A549 (cell line): ENCODE measurements around the gene ACVR1. TPM values are rescaled to one million over a fixed set of nuclear protein-coding genes. Genes with fewer than 3 reads are reported as not detected.
A peak's percentile ranks its signal among the peaks of the same experiment; 100 is the strongest.

Experiments
- ATAC-seq, 2 experiments: fragments of 200-7000 bp in 1 of 2; fragments of >200 bp in 1 of 2; cut with Nextera tagmentation in 1 of 2; cut with Tn5 transposase in 1 of 2; 3 replicates each; pipeline versions ENCODE4 v1.8.0 to v1.9.1; 2018 to 2020; ENCODE audit warnings: mild to moderate bottlenecking in 1 of 2, moderate library complexity in 1 of 2
- CTCF ChIA-PET: fragments of 300-600 bp; sonication (Branson Sonifier 250); formaldehyde crosslinking; extraction: SDS; loops from one replicate; lab custom pipeline; 2021; ENCODE audit warnings: antibody characterized with exemption, inconsistent platforms; lab: Yijun Ruan, JAX
- POLR2A ChIA-PET: fragments of 350-600 bp; formaldehyde crosslinking; extraction: SDS; loops from one replicate; lab custom pipeline; 2021; ENCODE audit warnings: antibody characterized with exemption, inconsistent platforms; lab: Yijun Ruan, JAX
- DNase-seq, 2 experiments: peaks; one replicate each; pipeline versions ENCODE4 v3.0.0 to v3.0.0-alpha.2; 2011 to 2016; ENCODE audit warnings: low read depth in 1 of 2, low spot score in 1 of 2
- FAIRE-seq: peaks from 2 replicates; lab custom pipeline; 2011; peaks lifted over from hg19 to GRCh38; lab: Jason Lieb, UNC
- H3K27ac ChIP-seq, 2 experiments: fragments of >200 bp; sonication (Bioruptor Twin); formaldehyde crosslinking; 3 replicates each; pipeline ENCODE4 v1.5.1; 2016 to 2017
- H3K4me1 ChIP-seq: fragments of >200 bp; sonication (Bioruptor Twin); formaldehyde crosslinking; 3 replicates; pipeline ENCODE4 v1.6.1; 2016
- H3K4me2 ChIP-seq: fragments of >200 bp; sonication (Bioruptor Twin); formaldehyde crosslinking; 3 replicates; pipeline ENCODE4 v1.6.1; 2016
- H3K4me3 ChIP-seq: fragments of >200 bp; sonication (Bioruptor Twin); formaldehyde crosslinking; 3 replicates; pipeline ENCODE4 v1.5.1; 2016
- H3K9me3 ChIP-seq: fragments of >200 bp; sonication (Bioruptor Twin); formaldehyde crosslinking; 3 replicates; pipeline ENCODE4 v1.6.1; 2016
- CEBPB ChIP-seq, 2 experiments: fragments of >200 bp in 1 of 2; sonication (Bioruptor Twin) in 1 of 2; formaldehyde crosslinking in 1 of 2; IDR thresholded peaks; 2 replicates each; pipeline ENCODE4 v1.6.1; 2012 to 2016
- FOSB ChIP-seq: fragments of 250-450 bp; sonication (Bioruptor Pico); IDR thresholded peaks from 2 replicates; pipeline ENCODE4 v1.5.0; 2020; ENCODE audit warnings: mild to moderate bottlenecking, moderate library complexity
- FOSL2 ChIP-seq, 2 experiments: fragments of 450-650 bp in 1 of 2; fragments of >200 bp in 1 of 2; sonication (Bioruptor Twin) in 1 of 2; formaldehyde crosslinking; IDR thresholded peaks; 2 replicates each; pipeline versions ENCODE4 v1.5.0 to v1.6.1; 2016 to 2020; ENCODE audit warnings: mild to moderate bottlenecking in 1 of 2, moderate library complexity in 1 of 2
- JUN ChIP-seq, 2 experiments: fragments of >200 bp; sonication (Bioruptor Twin); formaldehyde crosslinking; IDR thresholded peaks; 2 replicates in 1 of 2; 3 replicates in 1 of 2; pipeline ENCODE4 v1.6.1; 2016 to 2017
- KDM5A ChIP-seq: fragments of 200-600 bp; sonication (generic); IDR thresholded peaks from 2 replicates; pipeline ENCODE4 v1.6.1; 2016; ENCODE audit warnings: antibody characterized with exemption, mild to moderate bottlenecking
- MAFK ChIP-seq: fragments of 450-650 bp; IDR thresholded peaks from 2 replicates; pipeline ENCODE4 v1.6.1; 2014; ENCODE audit not compliant: partially characterized antibody
- MYC ChIP-seq: IDR thresholded peaks from 2 replicates; pipeline ENCODE4 v1.6.1; 2012; ENCODE audit warnings: mild to moderate bottlenecking, inconsistent platforms, low read length, improper control_type of control experiment, borderline replicate concordance
- NFE2L2 ChIP-seq: fragments of 150-350 bp; conservative IDR thresholded peaks from 2 replicates; pipeline ENCODE4 v1.6.1; 2014; ENCODE audit warnings: low read length
- NR3C1 ChIP-seq: fragments of >200 bp; sonication (Bioruptor Twin); formaldehyde crosslinking; IDR thresholded peaks from 3 replicates; pipeline ENCODE4 v1.6.1; 2017
- POLR2A ChIP-seq: IDR thresholded peaks from 2 replicates; pipeline ENCODE4 v1.6.1; 2012; ENCODE audit warnings: mild to moderate bottlenecking, low read length
- POLR2AphosphoS2 ChIP-seq: conservative IDR thresholded peaks from 2 replicates; pipeline ENCODE4 v1.6.1; 2012; ENCODE audit warnings: low read length, improper control_type of control experiment, inconsistent platforms
- RCOR1 ChIP-seq: fragments of 150-350 bp; IDR thresholded peaks from 2 replicates; pipeline ENCODE4 v1.6.1; 2014; ENCODE audit warnings: antibody characterized with exemption, low read length, low read depth
- TFCP2L1 ChIP-seq: fragments of 250-450 bp; sonication (Bioruptor Pico); IDR thresholded peaks from 2 replicates; pipeline ENCODE4 v1.5.0; 2021; ENCODE audit warnings: mild to moderate bottlenecking
- TP53 ChIP-seq: fragments of 250-450 bp; sonication (Bioruptor Pico); IDR thresholded peaks from 2 replicates; pipeline ENCODE4 v1.5.0; 2021; ENCODE audit warnings: mild to moderate bottlenecking, moderate library complexity
- ZNF302 ChIP-seq: fragments of 250-450 bp; sonication (Bioruptor Pico); IDR thresholded peaks from 2 replicates; pipeline ENCODE4 v1.9.0; 2021; ENCODE audit warnings: inconsistent platforms, mild to moderate bottlenecking, moderate library complexity
- WGBS: methylation state at CpG from one replicate; pipeline ENCODE4 v1.1.6; 2017; ENCODE audit errors: missing lambda C conversion rate; 5-methylcytosine and 5-hydroxymethylcytosine counted together
- polyA plus RNA-seq, 4 experiments: library from polyadenylated mRNA; depleted of rRNA in 3 of 4; stranded (reverse); fragments of >200 nt; fragmentation: RNase III in 1 of 4; extraction: RNeasy Plus Mini Kit Qiagen cat#74134 plus additional on column Dnase treatment in 1 of 4; gene quantifications; 2 replicates in 3 of 4; 3 replicates in 1 of 4; pipeline ENCODE4 v1.2.3, GENCODE V29; 2011 to 2017
- TF ChIP-seq, protein P1 (sequence below): fragments of 150-350 bp; IDR thresholded peaks from 2 replicates; pipeline ENCODE4 v1.6.1; 2014; ENCODE audit warnings: low read depth, mild to moderate bottlenecking, low read length
- TF ChIP-seq, protein P2 (sequence below): fragments of >200 bp; sonication (Bioruptor Twin); formaldehyde crosslinking; IDR thresholded peaks from 3 replicates; pipeline ENCODE4 v1.5.1; 2016
- TF ChIP-seq, protein P3 (sequence below): IDR thresholded peaks from 2 replicates; pipeline ENCODE4 v1.6.1; 2012; ENCODE audit warnings: low read depth, borderline replicate concordance

The ACVR1 gene
- polyA plus RNA-seq, 2 of the 4 experiments (the other 2 are of a cell fraction), result 14.6 to 21.6 TPM

DNA sequence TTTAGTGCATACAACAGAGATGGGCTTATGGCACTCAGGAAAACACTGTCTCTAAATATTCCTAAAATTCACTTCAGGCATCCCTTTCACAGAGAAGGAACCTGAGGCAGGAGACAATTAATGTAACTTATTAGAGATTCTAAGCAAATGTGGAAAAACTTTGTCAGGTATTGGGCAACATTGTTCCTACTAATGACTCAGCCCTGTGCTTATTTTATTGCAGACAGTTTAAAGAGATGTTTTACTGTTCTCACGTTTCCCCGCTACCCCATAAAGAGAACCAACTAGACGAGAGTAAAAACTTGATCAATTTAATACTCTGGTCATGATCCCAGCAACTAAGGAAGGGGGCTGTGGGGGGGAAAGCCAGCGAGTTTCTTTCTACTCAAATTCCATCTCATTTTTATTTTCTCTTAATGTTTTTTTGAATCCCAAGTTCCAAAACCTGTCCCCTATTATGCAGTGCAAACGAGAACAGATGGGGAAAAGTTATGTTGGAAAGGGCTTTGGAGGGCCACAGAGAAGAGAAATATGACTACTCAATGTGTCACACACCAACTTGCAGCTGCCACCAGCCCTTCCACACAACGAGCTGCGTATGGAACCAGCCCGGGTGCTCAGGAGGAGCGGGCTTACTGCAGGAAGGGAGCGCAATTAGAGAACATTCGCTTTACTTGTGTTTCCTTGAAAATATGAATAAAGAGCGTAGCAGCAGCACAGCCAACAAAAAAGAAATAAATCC is 18.7 kb upstream of the ACVR1 start:
- H3K27ac ChIP-seq, result peak overlapping the region in 1 of 2 experiments; percentile 31; a peak in 1 of 6 replicates

DNA sequence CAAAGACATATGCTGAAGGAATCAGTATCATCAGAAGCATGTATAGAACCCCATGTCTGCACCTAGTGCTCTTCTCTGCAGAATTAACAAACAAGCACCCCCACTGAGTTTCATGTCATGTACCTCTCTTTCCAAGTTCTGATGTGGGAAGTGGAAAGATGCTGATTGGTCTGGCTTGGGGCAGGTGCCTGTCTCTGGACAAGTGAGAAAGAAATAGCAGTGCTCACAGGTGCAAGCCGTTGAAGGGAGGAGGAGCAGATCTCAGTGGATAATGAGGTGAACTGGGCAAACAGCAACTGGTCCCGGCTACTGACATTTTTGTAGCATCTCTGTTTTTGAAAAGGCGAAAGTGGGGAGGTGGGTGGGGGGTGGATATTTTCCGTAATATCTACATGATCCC is 17.5 kb upstream of the ACVR1 start:
- Histone ChIP-seq H3K4me1 (peaks cover 12% of the 10 kb centered on the region), H3K4me2 (no peak overlapping the region), H3K27ac (no peak overlapping the region), H3K9me3 (no peaks in the 10 kb centered on the region; the same call in 2 of the 3 replicates), H3K4me3 (no peak overlapping the region)
- TF ChIP-seq ZNF302 (CRISPR knock-in tag), result no peak
- TF ChIP-seq JUN (IDR thresholded peaks at IDR 0.05), result no peak
- TF ChIP-seq, protein P1, sequence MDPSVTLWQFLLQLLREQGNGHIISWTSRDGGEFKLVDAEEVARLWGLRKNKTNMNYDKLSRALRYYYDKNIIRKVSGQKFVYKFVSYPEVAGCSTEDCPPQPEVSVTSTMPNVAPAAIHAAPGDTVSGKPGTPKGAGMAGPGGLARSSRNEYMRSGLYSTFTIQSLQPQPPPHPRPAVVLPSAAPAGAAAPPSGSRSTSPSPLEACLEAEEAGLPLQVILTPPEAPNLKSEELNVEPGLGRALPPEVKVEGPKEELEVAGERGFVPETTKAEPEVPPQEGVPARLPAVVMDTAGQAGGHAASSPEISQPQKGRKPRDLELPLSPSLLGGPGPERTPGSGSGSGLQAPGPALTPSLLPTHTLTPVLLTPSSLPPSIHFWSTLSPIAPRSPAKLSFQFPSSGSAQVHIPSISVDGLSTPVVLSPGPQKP, result no peak
- TF ChIP-seq POLR2AphosphoS2, result no peak
- TF ChIP-seq TP53 (CRISPR knock-in tag), result no peak
- TF ChIP-seq NFE2L2, result no peak
- TF ChIP-seq NR3C1, result no peak
- TF ChIP-seq, protein P2, sequence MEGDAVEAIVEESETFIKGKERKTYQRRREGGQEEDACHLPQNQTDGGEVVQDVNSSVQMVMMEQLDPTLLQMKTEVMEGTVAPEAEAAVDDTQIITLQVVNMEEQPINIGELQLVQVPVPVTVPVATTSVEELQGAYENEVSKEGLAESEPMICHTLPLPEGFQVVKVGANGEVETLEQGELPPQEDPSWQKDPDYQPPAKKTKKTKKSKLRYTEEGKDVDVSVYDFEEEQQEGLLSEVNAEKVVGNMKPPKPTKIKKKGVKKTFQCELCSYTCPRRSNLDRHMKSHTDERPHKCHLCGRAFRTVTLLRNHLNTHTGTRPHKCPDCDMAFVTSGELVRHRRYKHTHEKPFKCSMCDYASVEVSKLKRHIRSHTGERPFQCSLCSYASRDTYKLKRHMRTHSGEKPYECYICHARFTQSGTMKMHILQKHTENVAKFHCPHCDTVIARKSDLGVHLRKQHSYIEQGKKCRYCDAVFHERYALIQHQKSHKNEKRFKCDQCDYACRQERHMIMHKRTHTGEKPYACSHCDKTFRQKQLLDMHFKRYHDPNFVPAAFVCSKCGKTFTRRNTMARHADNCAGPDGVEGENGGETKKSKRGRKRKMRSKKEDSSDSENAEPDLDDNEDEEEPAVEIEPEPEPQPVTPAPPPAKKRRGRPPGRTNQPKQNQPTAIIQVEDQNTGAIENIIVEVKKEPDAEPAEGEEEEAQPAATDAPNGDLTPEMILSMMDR, result no peak
- no peak for TF ChIP-seq RCOR1
- TF ChIP-seq POLR2A, result no peak
- TF ChIP-seq KDM5A, result no peak
- no peak for TF ChIP-seq CEBPB (IDR thresholded peaks at IDR 0.05)
- ATAC-seq (no peak), FAIRE-seq (no peak), DNase-seq (no peak)
- ChIA-PET POLR2A (no interaction called here), CTCF (no interaction called here)
- WGBS, result 89% methylated on average over 4 of the region's 4 CpGs

More for the DNA sequence above, 18.7 kb upstream of the ACVR1 start:
- TF ChIP-seq TFCP2L1 (CRISPR knock-in tag) (no peak), ZNF302 (CRISPR knock-in tag) (no peak), FOSL2 (IDR thresholded peaks at IDR 0.05) (0 out of 2 replicates have a peak, but pooled peaks have one; percentile 20), FOSL2 (CRISPR knock-in tag; IDR thresholded peaks at IDR 0.05) (no peak), MYC (no peak), MAFK (no peak), CEBPB (IDR thresholded peaks at IDR 0.05) (0 out of 4 replicates have a peak, but pooled peaks of 1 of the 2 experiments have one; percentile 27)
- TF ChIP-seq, protein P3, sequence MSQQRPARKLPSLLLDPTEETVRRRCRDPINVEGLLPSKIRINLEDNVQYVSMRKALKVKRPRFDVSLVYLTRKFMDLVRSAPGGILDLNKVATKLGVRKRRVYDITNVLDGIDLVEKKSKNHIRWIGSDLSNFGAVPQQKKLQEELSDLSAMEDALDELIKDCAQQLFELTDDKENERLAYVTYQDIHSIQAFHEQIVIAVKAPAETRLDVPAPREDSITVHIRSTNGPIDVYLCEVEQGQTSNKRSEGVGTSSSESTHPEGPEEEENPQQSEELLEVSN, result no peak
- H3K4me2 ChIP-seq, result 0 out of 3 replicates have a peak overlapping the region, but pooled peaks have one; percentile 11
- ChIA-PET POLR2A (no interaction called here), CTCF (interaction anchor here (0.8 to 1.8 kb wide), 2 partner anchors 18 to 21 kb away, joined by 3 to 4 read pairs; partner anchors contain the start of gene ACVR1)
- peaks cover 16% of the 10 kb centered on the region for H3K4me1 ChIP-seq
- no peak for DNase-seq
- H3K4me3 ChIP-seq, result no peak overlapping the region
- WGBS, result 69% methylated on average over 12 of the region's 12 CpGs
- H3K9me3 ChIP-seq, result no peaks in the 10 kb centered on the region
- ATAC-seq, result no peak
- FAIRE-seq, result no peak

DNA sequence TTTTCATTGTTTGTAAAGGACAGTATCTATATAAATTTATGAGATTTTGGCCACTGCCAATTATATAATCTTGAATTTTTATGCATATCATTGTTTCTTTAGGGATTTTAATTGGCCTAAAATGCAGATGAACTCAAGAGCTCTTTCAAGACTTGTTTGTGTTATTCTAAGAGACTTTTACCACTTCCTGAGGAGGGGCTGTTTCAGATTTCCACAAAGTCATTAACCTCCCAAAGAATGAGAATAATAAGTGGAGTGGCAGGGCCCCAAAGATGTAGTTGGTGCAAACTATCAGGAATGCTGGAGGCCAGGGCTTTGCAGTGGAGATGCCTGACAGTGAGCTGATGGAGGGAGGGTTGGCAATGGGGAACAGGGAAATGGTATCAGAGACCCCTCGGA is 15.5 kb upstream of the ACVR1 start:
- Histone ChIP-seq H3K4me3 (no peak overlapping the region), H3K4me1 (peaks cover 5% of the 10 kb centered on the region), H3K9me3 (no peaks in the 10 kb centered on the region; the same call in 2 of the 3 replicates), H3K27ac (no peak overlapping the region), H3K4me2 (no peak overlapping the region)
- 87% methylated on average over 1 of the region's 1 CpG for WGBS
- no peak for DNase-seq
- FAIRE-seq, result no peak
- CTCF ChIA-PET, result interaction anchor here (1.5 kb wide), 1 partner anchor 107 kb away, joined by 4 read pairs; no protein-coding TSS in a partner anchor
- ATAC-seq, result no peak
- POLR2A ChIA-PET, result no interaction called here
- TF ChIP-seq CEBPB (IDR thresholded peaks at IDR 0.05) (no peak), FOSB (CRISPR knock-in tag) (no peak)
